ENCODE data around the gene YY1. TPM values are rescaled to one million over a fixed set of nuclear protein-coding genes. Genes with fewer than 3 reads are reported as not detected.
A peak's percentile ranks its signal among the peaks of the same experiment; 100 is the strongest.
"Not testable (repeated sequence)": the region's sequence is repeated elsewhere in the genome, so short reads cannot be mapped to it uniquely, and the experiment has no call there.

The YY1 gene
- polyA plus RNA-seq (2013, experiment 1 of 2; ENCODE audit: insufficient read length) = 68.0 TPM
- polyA plus RNA-seq (2013, experiment 2 of 2; ENCODE audit: insufficient read length) = 75.7 TPM

- peak; percentile 99 for DNase-seq
These were observed at the start of gene YY1 for GRCh38 chr14:100238419-100239210. Gene YY1, plus strand, starts transcription at chr14:100239144. Its CDS starts 101 bp downstream, at chr14:100239245.

- no peak for DNase-seq
These were observed 48.8 kb upstream of the YY1 start for GRCh38 chr14:100190126-100190525.

- no peak for DNase-seq
These were observed 47.2 kb upstream of the YY1 start for GRCh38 chr14:100191584-100192249.

GRCh38 chr14:100192250-100192671 is 46.7 kb upstream of the YY1 start:
- DNase-seq = no peak

GRCh38 chr14:100192672-100193416 is 46.1 kb upstream of the YY1 start:
- peak; percentile 98 for DNase-seq

- DNase-seq = no peak
These were observed 45.3 kb upstream of the YY1 start for GRCh38 chr14:100193417-100194357.

- DNase-seq = no peak
These were observed 39.6 kb upstream of the YY1 start for GRCh38 chr14:100199240-100199860.

- no peak for DNase-seq
These were observed 38.6 kb upstream of the YY1 start for GRCh38 chr14:100200311-100200710.

- DNase-seq = no peak
These were observed 37.2 kb upstream of the YY1 start for GRCh38 chr14:100201701-100202100.

- no peak for DNase-seq
These were observed 36.2 kb upstream of the YY1 start for GRCh38 chr14:100202712-100203111.

GRCh38 chr14:100203146-100203545 is 35.8 kb upstream of the YY1 start:
- no peak for DNase-seq

GRCh38 chr14:100203962-100204834 is 34.7 kb upstream of the YY1 start:
- no peak for DNase-seq

GRCh38 chr14:100204835-100205167 is 34.1 kb upstream of the YY1 start:
- DNase-seq = not testable (repeated sequence)

- not testable (repeated sequence) for DNase-seq
These were observed 31.4 kb upstream of the YY1 start for GRCh38 chr14:100207588-100207987.

GRCh38 chr14:100208136-100208535 is 30.8 kb upstream of the YY1 start:
- not testable (repeated sequence) for DNase-seq

GRCh38 chr14:100211366-100211765 is 27.6 kb upstream of the YY1 start:
- no peak for DNase-seq

- no peak for DNase-seq
These were observed 27.1 kb upstream of the YY1 start for GRCh38 chr14:100211893-100212292.

- DNase-seq = no peak
These were observed 26.2 kb upstream of the YY1 start for GRCh38 chr14:100212476-100213333.

- DNase-seq = no peak
These were observed 25.4 kb upstream of the YY1 start for GRCh38 chr14:100213587-100213955.

Measured in fibroblast of skin of scalp (primary cell).